ENCODE measurements around the gene SLC9A5. TPM values are rescaled to one million over a fixed set of nuclear protein-coding genes. Genes with fewer than 3 reads are reported as not detected.

SLC9A5 gene
- total and polyA plus RNA-seq, 4 donors: 1.1 to 2.9 (median 1.6) TPM

DNA sequence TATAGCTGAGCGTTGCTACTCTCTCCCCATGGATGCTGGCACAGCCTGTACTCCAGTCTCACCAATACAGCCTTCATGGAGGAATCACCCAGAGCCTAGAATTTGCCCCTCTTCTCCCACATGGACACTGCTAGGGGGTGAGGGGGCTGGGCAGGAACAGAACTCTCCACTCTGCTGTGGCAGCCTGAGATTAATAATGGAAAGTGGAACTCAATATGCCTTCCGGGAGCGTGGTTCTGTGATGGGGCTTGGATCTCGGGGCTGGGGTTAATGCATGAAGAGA lies 1.2 kb downstream of the SLC9A5 start:
- no peak overlapping the region for H3K27ac ChIP-seq (ENCODE audit: low read depth in 1 of 2, low read length in 2 of 2)
- no peak for ATAC-seq (ENCODE audit: low FRiP score)
- no peaks in the 10 kb centered on the region for H3K36me3 ChIP-seq (ENCODE audit: control insufficient read depth in 1 of 2, insufficient read depth in 2 of 2, low read length in 1 of 2)
- no peaks in the 10 kb centered on the region for H3K9me3 ChIP-seq (ENCODE audit: control insufficient read depth, low read length)
- H3K27me3 ChIP-seq (ENCODE audit: control insufficient read depth in 1 of 2, insufficient read depth in 2 of 2, low read length in 1 of 2): no peaks in the 10 kb centered on the region
- intact Hi-C loops (cut with DNase I): no loop called here
- peak in 1 of 2 donors; percentile 30 for DNase-seq
- 58 to 64% methylated on average over 4 of the region's 4 CpGs for WGBS, 2 donors
- H3K4me1 ChIP-seq (ENCODE audit: control insufficient read depth in 1 of 2, insufficient read depth in 2 of 2, low read length in 2 of 2): no peaks in the 10 kb centered on the region
- H3K4me3 ChIP-seq (ENCODE audit: low read length in 2 of 2): no peak overlapping the region

DNA sequence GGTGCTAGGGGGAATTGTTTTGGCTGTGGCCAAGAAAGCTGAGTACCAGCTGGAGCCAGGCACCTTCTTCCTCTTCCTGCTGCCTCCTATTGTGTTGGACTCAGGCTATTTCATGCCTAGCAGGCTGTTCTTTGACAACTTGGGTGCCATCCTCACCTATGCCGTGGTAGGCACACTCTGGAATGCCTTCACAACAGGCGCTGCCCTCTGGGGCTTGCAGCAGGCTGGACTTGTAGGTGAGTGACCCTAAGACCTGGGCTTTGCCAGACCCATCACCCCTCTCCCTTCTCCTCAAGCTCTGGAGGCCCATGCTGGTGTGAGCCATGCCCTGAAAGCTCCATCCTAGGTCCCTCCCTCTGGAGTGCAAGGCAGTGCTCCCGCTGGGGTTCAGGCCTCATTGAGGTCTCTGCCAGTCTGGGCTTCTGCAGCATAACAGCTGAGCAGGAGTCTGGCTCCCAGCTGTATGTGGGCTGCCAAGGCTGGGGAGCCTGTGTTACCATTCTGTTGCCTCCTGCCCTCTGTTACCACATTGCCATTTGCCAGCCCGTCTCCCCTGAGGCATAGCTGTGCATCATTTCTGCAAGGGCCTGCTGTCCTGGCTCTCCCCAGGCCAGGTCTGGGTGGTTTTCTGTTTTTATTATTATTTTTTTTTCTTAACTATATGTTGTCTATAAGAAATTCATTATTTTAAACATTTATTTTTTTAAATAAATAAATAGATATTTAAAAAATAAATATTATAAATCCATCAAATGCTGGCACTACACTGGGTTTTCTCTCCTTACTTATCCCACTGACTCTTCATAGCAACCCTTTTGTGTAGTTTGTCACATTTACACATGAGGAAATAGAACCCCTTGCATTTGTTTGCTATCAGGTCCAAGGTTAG lies 4.1 kb downstream of the SLC9A5 start:
- no peak overlapping the region for H3K27ac ChIP-seq (ENCODE audit: low read depth in 1 of 2, low read length in 2 of 2)
- no peaks in the 10 kb centered on the region for H3K9me3 ChIP-seq (ENCODE audit: control insufficient read depth, low read length)
- H3K4me1 ChIP-seq (ENCODE audit: control insufficient read depth in 1 of 2, insufficient read depth in 2 of 2, low read length in 2 of 2): no peaks in the 10 kb centered on the region
- DNase-seq (peak in 1 of 2 donors; percentile 60), ATAC-seq (ENCODE audit: low FRiP score) (no peak)
- H3K36me3 ChIP-seq (ENCODE audit: control insufficient read depth in 1 of 2, insufficient read depth in 2 of 2, low read length in 1 of 2): no peaks in the 10 kb centered on the region
- H3K27me3 ChIP-seq (ENCODE audit: control insufficient read depth in 1 of 2, insufficient read depth in 2 of 2, low read length in 1 of 2): no peaks in the 10 kb centered on the region
- WGBS, 2 donors: 77 to 78% methylated on average over 4 of the region's 4 CpGs
- intact Hi-C loops (cut with DNase I): no loop called here
- H3K4me3 ChIP-seq (ENCODE audit: low read length in 2 of 2): no peak overlapping the region

DNA sequence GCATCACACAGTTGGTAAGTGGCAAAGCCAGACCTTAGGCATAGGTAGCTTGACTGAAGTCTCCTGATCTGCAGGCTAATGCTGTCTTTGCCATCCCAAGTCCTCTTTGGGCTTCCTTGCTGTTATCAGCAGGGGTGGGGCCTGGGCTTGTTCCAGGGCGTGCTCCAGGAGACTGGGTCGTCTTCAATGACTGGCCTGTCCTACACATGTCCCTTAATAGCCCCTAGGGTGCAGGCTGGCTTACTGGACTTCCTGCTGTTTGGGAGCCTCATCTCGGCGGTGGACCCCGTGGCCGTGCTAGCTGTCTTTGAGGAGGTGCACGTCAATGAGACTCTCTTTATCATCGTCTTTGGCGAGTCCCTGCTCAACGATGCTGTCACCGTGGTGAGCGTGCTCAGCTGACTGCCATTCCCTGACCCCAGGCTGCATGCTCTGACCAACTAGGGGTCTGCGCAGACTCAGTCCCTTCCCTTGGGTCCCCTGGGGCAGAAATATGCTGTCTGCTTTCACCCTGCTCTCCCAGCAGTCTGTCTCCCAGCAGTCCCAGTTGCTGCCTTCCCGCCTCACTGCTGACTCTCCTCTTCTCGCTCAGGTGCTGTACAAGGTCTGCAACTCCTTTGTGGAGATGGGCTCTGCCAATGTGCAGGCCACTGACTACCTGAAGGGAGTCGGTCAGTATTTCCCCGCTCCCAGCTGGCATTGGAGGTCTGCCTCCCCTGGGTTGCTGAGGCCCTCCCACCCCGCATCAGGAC lies 6.2 kb downstream of the SLC9A5 start:
- Histone ChIP-seq H3K4me3 (ENCODE audit: low read length in 2 of 2) (no peak overlapping the region), H3K4me1 (ENCODE audit: control insufficient read depth in 1 of 2, insufficient read depth in 2 of 2, low read length in 2 of 2) (no peaks in the 10 kb centered on the region), H3K9me3 (ENCODE audit: control insufficient read depth, low read length) (no peaks in the 10 kb centered on the region), H3K27ac (ENCODE audit: low read depth in 1 of 2, low read length in 2 of 2) (no peak overlapping the region), H3K27me3 (ENCODE audit: control insufficient read depth in 1 of 2, insufficient read depth in 2 of 2, low read length in 1 of 2) (no peaks in the 10 kb centered on the region), H3K36me3 (ENCODE audit: control insufficient read depth in 1 of 2, insufficient read depth in 2 of 2, low read length in 1 of 2) (no peaks in the 10 kb centered on the region)
- 90 to 92% methylated on average over 18 of the region's 18 CpGs for WGBS, 2 donors
- intact Hi-C loops (cut with DNase I): no loop called here
- DNase-seq: peak in 1 of 2 donors; percentile 55
- ATAC-seq (ENCODE audit: low FRiP score): no peak

DNA sequence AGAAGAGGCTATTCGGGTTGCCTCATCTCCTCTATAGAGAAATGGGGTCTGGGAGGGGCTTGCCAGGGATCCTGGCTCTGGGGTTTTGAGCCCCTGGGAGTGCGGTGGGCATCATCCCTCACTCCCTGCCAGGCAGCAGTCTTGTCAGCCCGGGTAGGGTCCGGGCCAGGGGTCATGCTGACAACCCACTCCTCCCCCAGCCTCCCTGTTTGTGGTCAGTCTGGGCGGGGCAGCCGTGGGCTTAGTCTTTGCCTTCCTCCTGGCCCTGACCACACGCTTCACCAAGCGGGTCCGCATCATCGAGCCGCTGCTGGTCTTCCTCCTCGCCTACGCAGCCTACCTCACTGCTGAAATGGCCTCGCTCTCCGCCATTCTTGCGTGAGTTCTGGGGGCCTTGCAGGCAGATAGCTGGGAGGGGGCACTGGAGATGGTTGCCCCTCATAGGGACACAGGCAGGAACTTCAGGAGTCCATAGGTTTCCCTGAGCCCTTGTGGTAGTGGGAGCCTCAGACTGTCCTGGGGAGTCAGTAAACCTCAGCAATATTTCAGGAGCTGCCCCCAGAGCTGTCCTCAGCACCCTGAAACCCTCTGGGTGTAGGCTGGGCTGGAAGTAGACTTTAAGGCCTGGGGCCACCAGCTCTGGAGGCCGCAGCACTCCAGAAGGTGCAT lies 6.9 kb downstream of the SLC9A5 start:
- H3K36me3 ChIP-seq (ENCODE audit: control insufficient read depth in 1 of 2, insufficient read depth in 2 of 2, low read length in 1 of 2): no peaks in the 10 kb centered on the region
- H3K27me3 ChIP-seq (ENCODE audit: control insufficient read depth in 1 of 2, insufficient read depth in 2 of 2, low read length in 1 of 2): no peaks in the 10 kb centered on the region
- intact Hi-C loops (cut with DNase I): no loop called here
- H3K27ac ChIP-seq (ENCODE audit: low read depth in 1 of 2, low read length in 2 of 2): no peak overlapping the region
- peak in 1 of 2 donors; percentile 66 for DNase-seq
- H3K9me3 ChIP-seq (ENCODE audit: control insufficient read depth, low read length): no peaks in the 10 kb centered on the region
- ATAC-seq (ENCODE audit: low FRiP score): no peak
- WGBS, 2 donors: 93 to 94% methylated on average over 17 of the region's 17 CpGs
- no peak overlapping the region for H3K4me3 ChIP-seq (ENCODE audit: low read length in 2 of 2)
- no peaks in the 10 kb centered on the region for H3K4me1 ChIP-seq (ENCODE audit: control insufficient read depth in 1 of 2, insufficient read depth in 2 of 2, low read length in 2 of 2)

DNA sequence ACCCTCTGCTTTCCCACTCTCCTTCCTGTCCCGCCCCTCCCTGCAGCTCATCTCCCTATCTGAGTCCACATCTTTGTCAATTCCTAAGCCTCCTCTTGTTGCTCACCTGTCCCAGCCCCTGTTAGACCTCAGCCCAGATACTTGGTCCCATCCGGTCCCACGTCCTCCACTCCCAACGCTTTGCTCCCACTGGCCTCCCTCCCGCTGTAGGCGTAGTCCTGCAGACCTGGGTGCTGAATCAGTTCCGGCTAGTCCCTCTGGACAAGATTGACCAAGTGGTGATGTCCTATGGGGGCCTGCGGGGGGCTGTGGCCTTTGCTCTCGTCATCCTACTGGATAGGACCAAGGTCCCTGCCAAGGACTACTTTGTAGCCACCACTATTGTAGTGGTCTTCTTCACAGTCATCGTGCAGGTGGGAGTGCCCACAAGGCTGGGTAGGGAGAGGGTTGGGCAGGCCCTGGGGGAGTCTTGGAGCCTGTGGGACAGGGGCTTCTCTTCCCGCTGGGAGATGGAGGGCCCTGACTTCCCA lies 8.0 kb downstream of the SLC9A5 start:
- intact Hi-C loops (cut with DNase I): no loop called here
- Histone ChIP-seq H3K4me3 (ENCODE audit: low read length in 2 of 2) (no peak overlapping the region), H3K36me3 (ENCODE audit: control insufficient read depth in 1 of 2, insufficient read depth in 2 of 2, low read length in 1 of 2) (no peaks in the 10 kb centered on the region), H3K9me3 (ENCODE audit: control insufficient read depth, low read length) (no peaks in the 10 kb centered on the region), H3K4me1 (ENCODE audit: control insufficient read depth in 1 of 2, insufficient read depth in 2 of 2, low read length in 2 of 2) (no peaks in the 10 kb centered on the region), H3K27ac (ENCODE audit: low read depth in 1 of 2, low read length in 2 of 2) (no peak overlapping the region), H3K27me3 (ENCODE audit: control insufficient read depth in 1 of 2, insufficient read depth in 2 of 2, low read length in 1 of 2) (no peaks in the 10 kb centered on the region)
- peak in 1 of 2 donors; percentile 59 for DNase-seq
- WGBS, 2 donors: 96 to 97% methylated on average over 11 of the region's 11 CpGs
- no peak for ATAC-seq (ENCODE audit: low FRiP score)

DNA sequence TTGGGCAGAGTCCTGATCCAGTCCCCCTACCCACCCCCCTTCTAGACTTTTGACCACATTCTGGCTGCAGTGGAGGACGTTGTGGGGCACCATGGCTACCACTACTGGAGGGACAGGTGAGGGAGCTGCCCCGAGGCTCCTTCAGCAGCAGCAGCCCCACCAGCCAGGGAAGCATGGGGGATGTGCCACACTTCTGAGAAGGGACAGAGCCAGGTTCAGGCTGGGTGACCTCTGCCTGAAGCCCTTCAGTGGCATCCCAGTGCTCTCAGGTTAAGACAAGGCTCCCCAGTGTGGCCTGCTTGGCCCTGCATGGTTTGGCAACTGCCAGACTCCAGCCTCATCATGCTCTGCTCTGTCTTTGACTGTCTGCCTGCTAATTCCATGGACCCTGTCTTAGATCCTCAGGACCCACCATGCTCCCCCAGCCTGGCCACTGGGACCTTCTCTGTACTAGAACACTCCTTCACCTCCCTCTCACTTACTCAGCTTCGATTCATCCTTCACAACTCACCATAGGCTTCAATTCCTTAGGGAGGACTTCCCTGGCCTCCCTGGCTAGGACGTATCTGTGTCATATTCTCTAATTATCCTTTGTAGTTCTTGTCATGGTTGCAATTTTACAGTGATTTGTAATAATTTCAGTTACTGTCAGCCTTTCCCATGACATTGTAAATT lies 8.8 kb downstream of the SLC9A5 start:
- WGBS, 2 donors: 87 to 92% methylated on average over 4 of the region's 4 CpGs

DNA sequence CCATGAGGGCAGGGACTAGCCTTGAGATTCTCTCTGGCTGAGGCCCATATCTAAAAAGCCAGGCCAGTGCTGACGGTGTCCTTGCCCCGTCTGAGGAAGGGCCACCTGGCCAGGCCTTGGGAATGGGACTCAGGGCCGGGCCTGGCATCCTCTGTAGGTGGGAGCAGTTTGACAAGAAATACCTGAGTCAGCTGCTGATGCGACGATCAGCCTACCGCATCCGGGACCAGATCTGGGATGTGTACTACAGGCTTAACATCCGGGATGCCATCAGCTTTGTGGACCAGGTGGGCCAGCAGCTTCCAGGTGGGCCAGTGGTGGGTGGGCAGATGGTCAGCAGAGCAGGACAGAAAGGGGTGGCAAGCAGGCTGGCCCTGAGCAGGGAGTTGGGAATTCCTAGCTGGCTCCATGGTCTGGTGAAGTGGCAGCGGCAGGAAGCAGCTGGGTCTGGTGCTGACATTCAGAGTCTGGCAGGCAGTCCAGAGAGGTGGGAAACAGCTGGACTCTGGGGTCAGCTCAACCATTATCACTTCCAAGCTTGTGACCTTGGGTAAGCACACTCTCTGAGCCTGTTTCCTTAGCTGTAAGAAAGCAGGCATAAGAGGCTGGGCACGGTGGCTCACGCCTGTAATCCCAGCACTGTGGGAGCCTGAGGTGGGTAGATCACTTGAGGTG lies 9.5 kb downstream of the SLC9A5 start:
- Histone ChIP-seq H3K27ac (ENCODE audit: low read depth in 1 of 2, low read length in 2 of 2) (no peak overlapping the region), H3K27me3 (ENCODE audit: control insufficient read depth in 1 of 2, insufficient read depth in 2 of 2, low read length in 1 of 2) (no peaks in the 10 kb centered on the region), H3K4me3 (ENCODE audit: low read length in 2 of 2) (no peak overlapping the region), H3K9me3 (ENCODE audit: control insufficient read depth, low read length) (no peaks in the 10 kb centered on the region), H3K36me3 (ENCODE audit: control insufficient read depth in 1 of 2, insufficient read depth in 2 of 2, low read length in 1 of 2) (no peaks in the 10 kb centered on the region), H3K4me1 (ENCODE audit: control insufficient read depth in 1 of 2, insufficient read depth in 2 of 2, low read length in 2 of 2) (no peaks in the 10 kb centered on the region)
- 94 to 95% methylated on average over 11 of the region's 11 CpGs for WGBS, 2 donors
- DNase-seq (peak in 1 of 2 donors; percentile 58), ATAC-seq (ENCODE audit: low FRiP score) (no peak)
- intact Hi-C loops (cut with DNase I): no loop called here

More for the DNA sequence above, 8.8 kb downstream of the SLC9A5 start:
- DNase-seq (peak in 1 of 2 donors; percentile 35), ATAC-seq (ENCODE audit: low FRiP score) (no peak)
- no peaks in the 10 kb centered on the region for H3K9me3 ChIP-seq (ENCODE audit: control insufficient read depth, low read length)
- no peaks in the 10 kb centered on the region for H3K36me3 ChIP-seq (ENCODE audit: control insufficient read depth in 1 of 2, insufficient read depth in 2 of 2, low read length in 1 of 2)
- H3K27me3 ChIP-seq (ENCODE audit: control insufficient read depth in 1 of 2, insufficient read depth in 2 of 2, low read length in 1 of 2): no peaks in the 10 kb centered on the region
- no peak overlapping the region for H3K27ac ChIP-seq (ENCODE audit: low read depth in 1 of 2, low read length in 2 of 2)
- H3K4me3 ChIP-seq (ENCODE audit: low read length in 2 of 2): no peak overlapping the region
- intact Hi-C loops (cut with DNase I): no loop called here
- no peaks in the 10 kb centered on the region for H3K4me1 ChIP-seq (ENCODE audit: control insufficient read depth in 1 of 2, insufficient read depth in 2 of 2, low read length in 2 of 2)

DNA sequence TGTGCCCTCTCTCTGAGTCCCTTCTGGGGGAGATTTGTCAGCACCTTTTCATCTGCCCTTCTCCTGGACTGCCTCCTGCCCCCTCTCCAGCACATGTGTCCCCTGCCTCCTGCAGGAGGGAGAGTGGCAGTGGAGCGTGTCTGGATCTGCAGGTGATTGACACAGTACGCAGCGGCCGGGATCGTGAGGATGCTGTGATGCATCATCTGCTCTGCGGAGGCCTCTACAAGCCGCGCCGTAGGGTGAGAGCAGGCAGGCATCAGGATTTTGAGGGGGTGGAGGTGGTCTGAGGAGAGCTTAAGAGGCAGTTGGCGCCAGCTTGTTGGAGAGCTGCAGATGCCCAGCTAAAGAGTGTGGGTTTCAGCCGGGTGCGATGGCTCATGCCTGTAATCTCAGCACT lies 10.9 kb downstream of the SLC9A5 start:
- Histone ChIP-seq H3K4me3 (ENCODE audit: low read length in 2 of 2) (no peak overlapping the region), H3K36me3 (ENCODE audit: control insufficient read depth in 1 of 2, insufficient read depth in 2 of 2, low read length in 1 of 2) (no peaks in the 10 kb centered on the region), H3K27me3 (ENCODE audit: control insufficient read depth in 1 of 2, insufficient read depth in 2 of 2, low read length in 1 of 2) (no peaks in the 10 kb centered on the region), H3K27ac (ENCODE audit: low read depth in 1 of 2, low read length in 2 of 2) (no peak overlapping the region), H3K4me1 (ENCODE audit: control insufficient read depth in 1 of 2, insufficient read depth in 2 of 2, low read length in 2 of 2) (no peaks in the 10 kb centered on the region), H3K9me3 (ENCODE audit: control insufficient read depth, low read length) (no peaks in the 10 kb centered on the region)
- intact Hi-C loops (cut with DNase I): no loop called here
- no peak for ATAC-seq (ENCODE audit: low FRiP score)
- 92 to 93% methylated on average over 12 of the region's 12 CpGs for WGBS, 2 donors
- peak in 1 of 2 donors; percentile 62 for DNase-seq

Measured in aorta (tissue), 5 donors.